EH (cell line): ENCODE data around the gene MPIG6B.
"Not testable (repeated sequence)": the region's sequence is repeated elsewhere in the genome, so short reads cannot be mapped to it uniquely, and the experiment has no call there.

ENCODE experiments used
- DNase-seq: peaks from one replicate; pipeline ENCODE4 v3.0.0-alpha.2; 2015; ENCODE audit warnings: low read depth

MPIG6B gene

DNA sequence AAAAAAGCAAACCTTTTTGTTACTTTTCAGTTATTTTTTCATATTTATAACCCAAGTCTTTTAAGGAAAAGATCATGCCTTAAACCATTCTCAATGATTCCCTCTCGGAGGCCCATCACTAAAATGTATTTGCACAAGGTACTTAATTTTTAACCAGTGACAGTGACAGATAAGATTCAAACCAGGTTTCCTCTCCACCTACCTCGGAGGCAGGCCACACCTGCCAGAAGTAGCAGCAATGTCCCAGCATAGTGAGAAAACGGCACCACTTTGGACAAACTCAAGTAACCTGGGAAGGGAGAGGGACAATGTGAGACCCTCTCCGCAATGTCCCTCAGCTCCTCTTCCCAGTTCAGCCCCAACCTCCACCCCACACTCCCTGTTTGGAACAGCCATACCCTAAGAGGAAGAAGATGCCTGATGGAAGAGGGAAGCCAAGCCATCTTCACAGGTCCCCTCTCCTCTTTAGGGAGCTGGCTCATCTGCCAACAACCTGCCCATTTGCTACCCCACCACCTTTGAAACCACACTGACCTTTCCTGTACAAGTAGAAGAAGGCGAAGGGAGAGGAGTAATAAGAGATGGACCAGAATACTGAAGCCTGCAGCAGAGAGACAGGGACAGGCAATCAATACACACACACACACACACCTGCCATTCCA lies 22.3 kb upstream of the MPIG6B start:
- DNase-seq = no peak

DNA sequence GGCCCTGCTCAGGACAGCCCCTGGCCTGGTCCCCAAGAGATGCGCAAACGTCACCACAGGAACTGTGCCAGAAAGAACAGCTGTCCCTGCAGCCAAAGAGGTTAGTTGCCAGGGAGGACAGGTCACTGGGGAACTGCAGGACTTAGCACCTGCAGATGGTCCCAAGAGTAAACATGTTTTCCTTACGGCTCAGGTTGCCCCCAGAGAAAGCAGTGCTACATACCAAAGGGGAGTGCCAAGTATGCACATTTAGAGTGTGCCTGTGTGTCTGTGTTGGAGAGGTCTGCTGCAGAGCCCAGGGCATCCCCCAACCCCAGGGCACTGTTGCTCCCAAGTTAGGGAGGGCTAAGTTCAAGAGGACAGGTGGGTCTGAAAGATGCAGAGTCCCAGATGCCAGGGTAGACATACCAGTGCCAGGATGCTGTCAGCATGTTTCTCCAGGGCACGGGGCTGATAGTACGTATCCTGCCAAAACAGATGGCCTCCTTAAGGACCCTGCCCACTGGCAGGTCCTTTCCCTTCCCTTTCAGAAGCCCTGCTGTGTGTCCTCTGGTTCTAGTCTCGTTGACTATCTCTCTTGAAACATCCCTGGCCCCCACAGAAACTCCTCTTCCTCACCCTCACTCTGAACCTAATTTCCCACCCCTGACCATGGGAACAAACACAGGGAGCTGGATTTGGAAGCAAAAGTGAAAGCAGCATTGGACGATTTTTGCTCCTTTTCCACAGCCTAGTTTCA lies 21.3 kb upstream of the MPIG6B start:
- peak; percentile 44 for DNase-seq

DNA sequence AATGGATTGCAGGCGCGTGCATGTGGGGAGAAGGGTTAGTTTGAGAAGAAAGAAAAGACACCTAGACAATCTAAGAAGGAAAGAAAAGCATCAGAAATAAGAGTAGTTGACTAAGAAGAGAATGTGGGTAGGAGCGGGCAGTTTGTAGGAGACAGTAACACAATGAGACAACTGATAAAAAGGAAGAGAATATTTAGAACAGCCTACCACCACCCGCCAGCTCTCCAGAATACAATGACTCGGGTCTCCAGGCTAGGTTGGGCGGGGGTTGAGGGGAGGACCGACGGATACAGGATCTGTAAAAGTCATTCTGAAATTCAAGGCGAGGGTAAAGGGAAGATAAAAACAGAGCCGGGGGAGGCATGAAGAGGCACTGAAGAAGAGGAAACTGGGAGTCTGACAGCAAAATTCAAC lies 20.8 kb upstream of the MPIG6B start:
- DNase-seq = no peak

DNA sequence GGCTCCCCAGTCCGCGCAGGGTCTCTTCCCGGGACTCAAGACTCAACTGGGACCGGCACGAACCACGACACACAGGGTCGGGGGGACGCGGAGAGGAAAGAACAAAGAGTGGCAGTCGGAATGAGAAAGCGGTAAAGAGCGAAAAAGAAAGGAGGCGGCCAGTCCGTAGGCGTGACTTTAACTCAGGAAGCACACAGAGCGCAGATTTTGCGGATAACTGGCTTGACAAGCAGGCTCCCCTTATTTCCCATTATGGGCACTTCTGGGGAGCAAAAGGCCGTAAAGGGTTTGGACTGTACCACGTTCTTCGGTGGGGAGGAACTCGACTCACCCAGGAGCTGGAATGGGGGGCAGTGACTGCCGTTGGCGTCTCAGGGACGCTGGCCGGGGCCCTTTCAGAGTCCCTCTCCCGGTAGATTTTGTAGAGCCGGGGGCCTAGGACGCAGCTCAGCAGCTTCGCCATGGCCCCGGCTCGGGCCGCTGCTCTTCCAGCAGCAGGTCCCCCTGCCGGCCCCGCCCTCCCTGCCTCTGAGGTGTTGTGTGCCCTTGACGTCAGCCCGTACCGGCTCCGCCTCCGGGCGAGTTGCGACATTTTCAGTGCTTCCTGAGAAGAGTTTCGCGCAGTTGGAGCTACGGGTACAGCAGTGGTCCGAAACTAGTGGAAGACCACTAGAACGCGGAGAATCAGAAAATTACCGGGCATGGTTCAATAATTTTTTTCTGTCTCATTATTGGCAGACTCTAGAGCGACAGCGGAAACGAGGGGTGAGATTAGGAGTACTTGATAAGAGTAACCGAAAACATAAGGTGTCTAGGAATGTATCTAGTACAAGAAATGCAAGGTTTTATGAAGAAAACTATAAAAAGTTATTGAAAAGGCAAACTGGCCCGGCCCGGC lies 20.1 kb upstream of the MPIG6B start, which contains the start of gene ABHD16A:
Gene ABHD16A (minus strand): TSS at position 506 of the 898 bp plus-strand sequence. CDS start 43 bp downstream, at position 463.
- peak; percentile 98 for DNase-seq

DNA sequence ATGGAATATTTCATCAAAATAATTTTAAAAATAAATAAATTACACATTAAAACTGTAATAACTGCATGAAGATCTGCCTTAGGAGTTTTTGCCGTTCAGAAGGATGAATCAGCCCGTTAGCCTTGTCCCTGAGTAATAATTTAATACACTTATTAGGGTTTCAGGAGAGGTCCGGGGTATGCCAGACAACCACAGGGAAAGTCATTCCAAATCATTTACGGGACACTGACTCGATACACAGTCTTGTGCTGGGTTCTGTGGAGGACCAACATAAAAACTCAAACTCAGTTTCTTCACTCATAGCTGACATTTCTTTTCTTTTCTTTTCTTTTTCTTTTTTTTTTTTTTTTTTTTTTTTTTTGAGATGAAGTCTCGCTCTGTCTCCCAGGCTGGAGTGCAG lies 17.2 kb upstream of the MPIG6B start:
- DNase-seq = peak; percentile 47

DNA sequence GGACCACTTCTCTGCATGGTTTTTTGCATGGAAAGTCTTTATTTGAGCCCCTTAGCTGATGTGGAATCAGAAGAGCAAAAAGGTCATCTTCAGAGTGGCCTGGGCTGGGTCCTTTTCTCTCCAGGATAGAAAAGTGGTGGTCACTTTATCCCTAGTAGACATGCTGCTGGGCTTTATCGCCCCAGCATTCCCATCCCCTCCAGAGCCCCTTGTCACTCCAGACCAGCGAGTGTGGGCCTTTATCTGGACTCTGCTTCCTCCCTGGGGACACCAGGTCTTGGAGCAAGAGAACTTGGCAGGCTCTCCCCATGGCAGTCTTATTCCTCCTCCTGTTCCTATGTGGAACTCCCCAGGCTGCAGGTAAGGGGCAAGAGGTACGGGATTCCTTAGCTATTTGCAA lies 16.6 kb upstream of the MPIG6B start, which contains the start of gene LY6G6F:
Gene LY6G6F (plus strand): TSS at position 268 of the 400 bp plus-strand sequence. CDS start 41 bp downstream, at position 309.
- no peak for DNase-seq

DNA sequence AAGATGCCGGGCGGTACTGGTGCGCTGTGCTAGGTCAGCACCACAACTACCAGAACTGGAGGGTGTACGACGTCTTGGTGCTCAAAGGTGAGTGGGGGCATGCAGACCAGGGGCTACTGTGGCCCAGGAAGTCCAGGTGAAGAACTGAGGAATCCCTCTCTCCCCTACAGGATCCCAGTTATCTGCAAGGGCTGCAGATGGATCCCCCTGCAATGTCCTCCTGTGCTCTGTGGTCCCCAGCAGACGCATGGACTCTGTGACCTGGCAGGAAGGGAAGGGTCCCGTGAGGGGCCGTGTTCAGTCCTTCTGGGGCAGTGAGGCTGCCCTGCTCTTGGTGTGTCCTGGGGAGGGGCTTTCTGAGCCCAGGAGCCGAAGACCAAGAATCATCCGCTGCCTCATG lies 15.5 kb upstream of the MPIG6B start:
- DNase-seq = no peak

DNA sequence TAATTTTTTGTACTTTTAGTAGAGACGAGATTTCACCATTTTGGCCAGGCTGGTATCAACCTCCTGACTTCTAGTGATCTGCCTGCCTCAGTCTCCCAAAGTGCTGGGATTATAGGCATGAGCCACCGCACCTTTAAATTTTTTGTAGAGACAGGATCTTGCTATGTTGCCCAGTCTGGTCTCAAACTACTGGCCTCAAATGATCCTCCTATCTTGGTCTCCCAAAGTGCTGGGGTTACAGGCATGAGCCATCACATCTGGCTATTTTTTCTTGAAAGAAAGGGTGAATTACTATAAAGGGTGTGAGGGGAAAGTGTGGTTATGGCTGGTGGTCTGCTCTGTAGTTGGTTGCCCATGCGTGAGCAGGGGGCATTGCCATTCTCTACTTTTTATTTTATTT lies 14.9 kb upstream of the MPIG6B start:
- DNase-seq = no peak

DNA sequence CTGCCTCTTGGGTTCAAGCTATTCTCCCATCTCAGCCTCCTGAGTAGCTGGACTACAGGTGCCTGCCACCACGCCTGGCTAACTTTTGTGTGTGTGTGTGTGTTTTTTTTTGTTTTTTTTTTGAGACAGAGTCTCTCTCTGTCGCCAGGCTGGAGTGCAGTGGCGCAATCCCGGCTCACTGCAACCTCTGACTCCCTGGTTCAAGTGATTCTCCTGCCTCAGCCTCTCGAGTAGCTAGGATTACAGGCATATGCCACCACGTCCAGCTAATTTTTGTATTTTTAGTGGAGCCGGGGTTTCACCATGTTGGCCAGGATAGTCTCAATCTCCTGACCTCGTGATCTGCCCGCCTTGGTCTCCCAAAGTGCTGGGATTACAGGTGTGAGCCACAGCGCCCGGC lies 14.0 kb upstream of the MPIG6B start:
- not testable (repeated sequence) for DNase-seq

DNA sequence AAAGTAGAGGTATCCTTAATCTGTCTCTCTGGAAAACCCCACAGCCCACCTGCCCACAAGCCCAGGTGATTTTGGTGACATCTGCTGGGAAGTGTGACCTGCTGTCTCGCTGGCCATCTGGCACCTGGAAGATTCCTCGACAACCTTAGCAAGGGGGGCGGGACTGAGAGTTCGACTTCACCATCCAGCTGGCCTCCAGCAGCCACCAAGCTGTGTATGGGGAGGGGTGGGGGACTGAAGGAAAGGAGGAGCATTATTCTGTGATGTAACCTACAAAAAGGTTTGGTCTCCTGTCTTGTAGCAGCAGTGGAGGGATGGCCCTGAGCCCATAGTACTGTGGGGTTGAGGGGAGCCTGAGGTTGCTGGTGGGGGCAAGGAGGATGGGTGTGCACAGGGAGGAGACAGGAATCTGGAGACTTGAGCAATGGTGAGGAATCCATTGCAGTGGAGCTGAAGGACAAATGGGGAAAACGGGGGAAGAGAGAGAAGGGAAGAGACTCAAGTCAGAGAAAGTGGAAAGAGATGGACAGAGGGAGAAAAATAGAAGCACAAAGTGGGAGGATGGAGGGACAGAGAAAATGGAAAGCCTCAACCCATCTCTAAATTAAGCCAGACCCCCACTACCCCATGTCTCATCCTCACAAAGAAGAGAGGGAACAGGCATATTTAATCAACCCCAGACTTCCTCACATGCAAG lies 12.5 kb upstream of the MPIG6B start:
- DNase-seq = no peak

DNA sequence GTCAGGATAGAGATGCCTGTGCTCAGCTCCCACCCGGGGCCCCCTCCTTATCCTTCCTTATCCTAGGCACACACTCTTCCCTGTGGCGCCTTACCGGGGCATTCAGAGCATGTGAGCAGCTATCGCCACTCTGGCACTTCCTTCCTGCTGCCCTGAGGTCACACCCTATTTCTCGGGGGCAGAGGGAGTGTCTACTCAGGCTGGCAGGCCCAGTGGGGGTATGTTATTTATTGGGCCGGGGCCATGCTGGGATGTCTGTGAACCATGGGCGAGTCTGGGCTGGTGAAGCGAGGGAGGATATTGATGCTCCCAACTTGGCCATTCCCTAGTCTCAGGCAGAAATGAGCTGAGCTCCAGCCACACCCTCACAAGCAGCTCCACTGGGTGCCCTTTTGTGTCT lies 11.9 kb upstream of the MPIG6B start:
- DNase-seq = no peak

DNA sequence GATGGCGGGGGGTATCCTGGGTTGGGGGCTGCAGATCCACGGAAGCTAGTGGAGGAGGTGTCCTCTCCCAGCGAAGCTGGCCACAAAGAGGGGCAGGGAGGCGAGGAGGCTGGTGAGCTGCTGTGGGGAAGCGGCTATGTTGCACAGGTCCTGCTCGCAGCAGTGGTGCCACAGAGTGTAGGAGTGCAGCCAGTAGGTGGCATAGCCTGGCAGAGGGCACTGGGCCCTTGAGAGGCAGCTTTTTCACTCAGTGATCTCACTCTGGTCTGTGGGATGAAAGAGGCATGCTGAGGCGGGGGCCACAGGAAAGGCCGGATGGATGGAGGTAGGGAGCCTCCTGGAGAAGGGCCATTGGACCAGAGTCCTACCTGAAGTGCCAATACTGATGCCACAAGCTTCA lies 10.9 kb upstream of the MPIG6B start:
- DNase-seq = peak; percentile 8

DNA sequence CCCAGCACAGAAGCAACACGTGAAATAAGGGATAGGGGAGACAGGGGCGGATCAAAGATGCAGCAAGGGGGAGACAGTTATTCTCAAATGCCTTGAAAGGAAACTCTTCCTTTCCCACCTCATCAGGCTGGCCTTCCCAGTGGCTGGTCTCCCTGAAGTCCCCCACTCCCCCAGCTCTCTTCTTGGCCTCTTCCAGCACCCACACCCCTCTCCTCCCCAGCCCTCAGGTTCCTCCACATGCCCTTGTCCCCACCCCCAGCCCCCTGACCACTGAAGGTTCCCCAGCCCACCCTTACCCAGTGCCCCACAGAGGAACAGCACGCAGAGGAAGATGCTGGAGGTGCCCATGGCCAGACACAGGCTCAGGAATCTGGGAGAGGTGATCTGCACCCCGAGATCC lies 9.7 kb upstream of the MPIG6B start:
- no peak for DNase-seq

DNA sequence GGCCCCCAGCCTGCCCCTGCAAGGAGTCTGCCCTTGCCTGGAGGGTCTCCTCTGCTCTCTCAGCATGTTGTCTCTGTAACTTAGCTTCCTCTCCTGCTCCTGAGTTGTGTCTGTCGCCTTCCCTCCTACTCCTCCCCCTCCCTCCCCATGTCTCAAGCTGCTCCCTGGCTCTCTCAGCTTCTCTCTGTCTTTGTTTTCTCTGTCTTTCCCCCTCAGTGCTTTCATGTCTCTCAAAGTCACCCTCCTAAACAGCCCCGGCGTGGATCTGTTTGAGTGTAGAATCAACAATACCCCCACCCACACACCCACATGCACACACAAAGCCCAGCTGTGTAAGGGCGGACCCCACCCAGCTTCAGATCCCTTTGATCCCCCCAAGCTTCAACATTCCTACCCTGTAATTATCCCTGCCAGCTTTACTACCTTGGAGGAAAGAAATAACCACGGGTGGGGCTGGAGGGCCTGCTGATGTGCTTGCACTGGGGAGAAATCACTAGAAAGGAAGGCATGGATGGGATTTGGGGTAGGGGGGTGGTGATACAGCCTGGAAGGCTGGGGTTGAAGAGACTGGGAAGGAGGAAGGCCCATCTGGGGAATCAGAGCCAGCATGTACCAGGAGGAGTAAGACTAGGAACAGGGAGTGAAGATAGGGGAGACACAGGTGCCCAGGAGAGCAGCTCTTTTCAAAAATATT lies 9.0 kb upstream of the MPIG6B start:
- no peak for DNase-seq

DNA sequence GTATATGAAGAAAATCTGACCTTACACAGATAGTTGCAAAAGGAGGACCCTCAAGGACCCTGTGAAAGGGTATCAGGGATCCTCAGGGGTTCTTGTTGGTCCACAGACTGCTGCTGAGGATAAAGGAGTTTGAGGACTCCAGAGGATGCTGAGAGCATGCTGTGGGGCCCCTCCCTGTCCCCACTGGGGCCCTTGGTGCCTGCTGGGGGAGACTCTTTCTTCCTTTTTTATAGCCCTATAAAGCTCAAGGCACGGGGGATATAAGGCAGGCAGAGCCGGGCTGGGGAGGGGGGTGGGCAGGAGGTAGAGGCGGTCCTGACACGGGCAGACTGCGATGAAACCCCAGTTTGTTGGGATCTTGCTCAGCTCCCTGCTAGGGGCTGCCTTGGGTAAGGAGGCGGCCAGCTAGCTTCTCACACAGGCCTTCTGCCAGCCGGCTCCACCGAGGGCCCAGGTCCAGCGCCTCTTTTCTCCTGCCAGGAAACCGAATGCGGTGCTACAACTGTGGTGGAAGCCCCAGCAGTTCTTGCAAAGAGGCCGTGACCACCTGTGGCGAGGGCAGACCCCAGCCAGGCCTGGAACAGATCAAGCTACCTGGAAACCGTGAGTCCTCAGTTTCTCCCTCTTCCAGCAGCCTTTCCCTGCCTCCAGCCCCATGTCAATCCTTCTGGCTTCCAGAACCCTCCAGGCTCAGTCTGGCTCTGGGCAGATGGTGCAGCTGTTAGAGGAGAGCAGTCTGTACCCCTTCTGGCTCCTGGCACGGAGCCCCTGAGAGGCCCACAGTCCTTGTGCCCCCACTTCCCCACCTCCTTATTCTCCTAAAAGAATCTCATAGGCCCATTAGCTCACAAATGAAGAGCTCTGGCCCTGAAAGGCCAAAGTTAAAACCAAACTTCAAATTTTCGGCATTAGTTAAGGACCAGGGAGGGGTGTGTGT lies 7.9 kb upstream of the MPIG6B start, which contains the start of gene LY6G6D:
Gene LY6G6D (plus strand): TSS at position 327 of the 937 bp plus-strand sequence. CDS start 8 bp downstream, at position 335.
- no peak for DNase-seq

DNA sequence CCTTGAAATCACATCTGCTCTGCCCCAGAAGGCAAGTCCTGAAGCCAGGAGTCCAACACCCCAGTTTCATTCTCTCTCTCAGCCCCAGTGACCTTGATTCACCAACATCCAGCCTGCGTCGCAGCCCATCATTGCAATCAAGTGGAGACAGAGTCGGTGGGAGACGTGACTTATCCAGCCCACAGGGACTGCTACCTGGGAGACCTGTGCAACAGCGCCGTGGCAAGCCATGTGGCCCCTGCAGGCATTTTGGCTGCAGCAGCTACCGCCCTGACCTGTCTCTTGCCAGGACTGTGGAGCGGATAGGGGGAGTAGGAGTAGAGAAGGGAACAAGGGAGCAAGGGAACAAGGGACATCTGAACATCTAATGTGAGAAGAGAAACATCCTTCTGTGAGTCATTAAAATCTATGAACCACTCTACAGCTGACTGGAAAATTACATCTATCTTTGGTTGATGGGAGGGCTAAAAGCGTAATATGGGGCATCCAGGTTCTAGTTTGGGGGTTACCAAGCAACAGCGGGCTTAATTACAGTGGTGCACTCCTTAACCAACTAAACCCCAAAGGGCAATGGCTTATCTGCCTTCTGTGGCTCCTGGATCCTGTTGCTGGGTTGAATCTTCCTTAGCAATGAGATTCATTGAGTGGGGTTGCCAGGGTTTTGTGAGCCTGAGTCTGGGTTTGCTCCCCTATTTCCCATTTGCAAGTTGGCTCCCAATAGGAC lies 5.5 kb upstream of the MPIG6B start:
- no peak for DNase-seq

DNA sequence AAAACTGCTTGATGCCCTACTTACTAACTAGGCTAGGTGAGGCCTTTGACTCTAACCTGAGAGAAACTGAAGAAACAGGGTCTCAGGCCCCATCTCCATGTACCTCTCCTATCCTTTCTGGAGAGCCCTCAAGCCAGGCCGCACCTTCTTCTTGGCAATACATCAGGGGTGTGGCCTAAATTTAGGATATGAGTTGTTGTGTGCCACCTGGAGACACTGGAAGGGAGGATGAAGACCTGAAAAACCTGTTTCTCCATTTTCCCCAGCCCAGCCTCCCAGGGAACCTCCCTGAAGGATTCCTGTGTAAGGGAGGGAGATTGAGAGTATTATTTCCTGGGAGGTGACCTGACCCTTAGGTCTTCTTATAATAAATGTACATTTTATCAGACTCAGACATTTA lies 4.9 kb upstream of the MPIG6B start:
- no peak for DNase-seq

DNA sequence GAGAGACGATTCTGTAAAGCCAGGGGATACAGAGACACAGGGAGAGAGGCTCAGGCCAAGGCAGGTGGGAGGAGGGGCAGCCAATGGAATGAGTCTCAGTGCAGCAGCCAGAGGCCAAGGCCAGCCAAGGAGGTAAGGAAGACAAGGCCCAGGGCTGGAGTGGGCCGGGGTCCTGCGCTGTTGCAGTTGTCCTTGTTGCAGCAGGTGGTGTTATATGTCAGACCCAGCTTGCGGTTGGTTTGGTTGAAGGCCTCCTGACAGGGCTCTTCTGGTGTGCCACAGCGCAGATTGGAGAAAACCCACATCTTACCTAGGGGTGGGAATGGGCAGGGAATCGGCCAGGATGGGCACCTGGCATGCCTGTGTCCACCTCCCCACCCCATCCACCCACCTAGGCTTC lies 4.2 kb upstream of the MPIG6B start:
- DNase-seq = no peak

DNA sequence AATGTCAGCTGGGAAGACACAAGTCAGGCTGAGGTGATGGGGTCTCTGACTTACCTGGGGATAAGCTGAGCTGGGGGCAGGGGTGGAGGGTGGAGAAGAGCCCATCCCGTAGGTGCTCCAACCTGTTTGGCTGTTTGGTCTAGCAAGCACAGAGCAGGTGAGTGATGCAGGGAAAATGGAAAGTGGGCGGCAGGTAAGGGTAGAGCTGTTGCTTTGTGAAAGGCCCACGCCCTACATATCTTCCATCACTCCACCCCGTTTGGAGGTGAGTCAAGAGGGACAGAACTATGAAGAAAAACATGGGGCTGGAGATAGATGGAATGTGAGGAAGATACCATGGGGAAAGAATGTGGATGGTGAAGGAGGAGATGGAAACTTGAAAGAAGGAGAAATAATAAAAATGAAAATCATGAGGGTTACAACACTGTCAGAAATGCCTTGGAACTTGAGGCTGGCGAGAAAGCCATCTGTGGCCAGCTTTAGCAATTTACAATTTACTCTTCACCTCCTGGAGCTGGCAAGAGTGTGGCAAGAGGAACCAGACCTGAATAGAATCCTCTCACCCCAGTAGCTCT lies 2.9 kb upstream of the MPIG6B start:
- peak; percentile 34 for DNase-seq
